ENCODE results near the gene PTPRA.
"Not testable (repeated sequence)": the region's sequence is repeated elsewhere in the genome, so short reads cannot be mapped to it uniquely, and the experiment has no call there.

Gene PTPRA

DNA sequence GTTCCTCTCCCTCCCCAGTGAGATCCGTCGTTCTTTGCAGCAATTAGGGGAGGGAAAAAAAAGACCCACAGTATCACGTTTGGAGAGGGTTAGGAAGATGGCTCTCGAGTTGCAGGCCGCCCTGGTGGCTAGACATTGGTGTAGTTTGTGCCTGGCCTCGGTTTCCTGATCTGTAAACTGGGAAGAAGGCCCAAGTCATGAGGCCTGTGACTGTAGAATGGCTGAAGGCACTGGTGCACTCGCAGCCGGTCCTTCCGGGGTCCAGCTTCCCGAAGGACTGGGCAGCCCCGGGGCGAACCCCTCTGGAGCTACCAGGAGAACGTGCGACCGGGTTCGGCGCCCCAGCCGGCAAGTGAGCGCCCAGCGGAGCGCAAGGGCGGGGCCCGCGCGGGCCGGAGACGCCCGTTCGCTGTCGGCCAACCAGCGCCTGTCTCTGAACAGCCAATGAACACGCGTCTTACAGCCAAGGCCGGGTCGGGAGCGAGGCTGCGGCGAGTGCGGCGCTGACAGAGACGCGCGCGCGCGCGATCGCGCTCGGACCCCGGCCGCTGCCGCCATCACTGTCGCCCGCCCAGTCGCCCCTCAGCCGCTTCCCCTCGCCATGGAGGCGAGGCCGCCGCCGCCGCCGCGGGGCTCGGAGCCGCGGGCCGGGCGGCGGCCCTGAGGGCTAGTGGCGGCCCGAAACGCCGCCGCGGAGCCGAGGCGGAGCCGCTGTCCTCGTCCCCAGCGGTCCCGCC lies at the start of gene PTPRA:
Gene PTPRA, plus strand, starts transcription at position 472 of the 737 bp plus-strand sequence. CDS start 90,797 bp downstream, outside the sequence.
- DNase-seq, result peak; percentile 76 to 91 (median 86)

DNA sequence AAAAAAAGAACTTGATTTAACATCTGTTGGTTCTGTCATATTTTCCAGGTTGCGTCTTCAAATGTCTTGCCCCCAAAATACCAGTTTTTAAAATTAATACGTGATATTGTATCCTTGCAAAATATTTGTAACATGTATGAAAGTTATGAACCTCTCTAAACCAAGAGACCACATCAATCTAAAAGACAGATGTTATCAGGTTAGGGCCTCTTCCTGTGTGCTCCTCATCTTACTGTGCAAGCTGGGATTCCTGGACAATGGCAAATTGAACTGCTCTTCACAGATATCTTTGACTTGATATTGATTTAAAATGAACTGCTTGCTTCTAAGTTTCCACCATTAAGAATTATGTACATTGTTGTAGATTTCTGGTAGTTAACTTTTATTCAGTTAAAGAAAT lies 47.5 kb upstream of the PTPRA start:
- peak in 2 of 6 experiments; percentile 8 for DNase-seq

DNA sequence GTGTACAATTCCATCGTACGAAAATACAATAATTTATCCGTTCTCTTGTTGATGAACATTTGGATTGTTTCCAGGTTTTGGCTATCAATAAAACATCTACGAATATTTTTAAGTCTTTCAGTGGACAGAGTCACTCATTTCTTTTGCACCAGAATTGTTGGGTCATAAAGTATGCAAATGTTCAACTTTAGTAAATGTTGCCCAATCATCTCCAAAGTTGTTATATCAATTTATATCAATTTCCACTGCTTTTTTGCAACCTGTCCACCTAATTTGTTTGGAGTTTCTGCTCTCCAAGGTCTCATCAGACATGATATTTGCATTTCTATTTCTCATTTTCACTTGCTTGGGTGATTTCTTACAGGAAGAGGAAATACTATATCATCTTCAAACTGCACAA lies 46.6 kb upstream of the PTPRA start:
- DNase-seq, result no peak

GRCh38 chr20:2829376-2829775 lies 43.9 kb upstream of the PTPRA start:
- DNase-seq, result no peak

DNA sequence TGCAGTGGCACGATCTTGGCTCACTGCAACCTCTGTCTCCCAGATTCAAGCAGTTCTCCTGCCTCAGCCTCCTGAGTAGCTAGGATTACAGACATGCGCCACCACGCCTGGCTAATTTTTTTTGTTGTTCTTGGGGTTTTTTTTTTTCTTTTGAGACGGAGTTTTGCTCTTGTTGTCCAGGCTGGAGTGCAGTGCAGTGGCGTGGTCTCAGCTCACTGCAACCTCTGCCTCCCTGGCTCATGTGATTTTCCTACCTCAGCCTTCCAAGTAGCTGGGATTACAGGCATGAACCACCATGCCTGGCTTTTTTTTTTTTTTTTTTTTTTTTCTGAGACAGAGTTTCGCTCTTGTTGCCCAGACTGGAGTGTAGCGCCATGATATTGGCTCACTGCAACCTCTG lies 42.1 kb upstream of the PTPRA start:
- DNase-seq, result not testable (repeated sequence)

DNA sequence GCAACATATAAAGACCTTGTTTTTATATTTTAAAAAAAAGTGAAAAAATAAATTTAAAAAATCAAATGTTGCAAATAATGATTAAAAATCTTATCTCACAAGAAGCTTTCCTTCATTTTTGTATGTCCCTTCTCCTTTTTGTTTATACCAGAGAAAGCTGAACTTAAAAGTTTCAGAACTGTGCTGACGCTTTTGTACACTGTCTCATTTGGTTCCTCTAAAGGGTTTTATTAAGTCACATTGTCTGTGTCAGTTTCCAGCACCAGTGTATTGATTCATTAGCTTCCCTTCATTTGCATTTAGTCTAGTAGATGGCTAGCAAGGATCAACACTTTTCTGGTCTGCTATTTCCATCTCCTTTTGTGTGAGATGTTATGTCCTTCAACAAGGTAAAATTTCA lies 39.5 kb upstream of the PTPRA start:
- DNase-seq, result no peak

- DNase-seq, result no peak
Observed at GRCh38 chr20:2834401-2835110, 38.7 kb upstream of the PTPRA start.

DNA sequence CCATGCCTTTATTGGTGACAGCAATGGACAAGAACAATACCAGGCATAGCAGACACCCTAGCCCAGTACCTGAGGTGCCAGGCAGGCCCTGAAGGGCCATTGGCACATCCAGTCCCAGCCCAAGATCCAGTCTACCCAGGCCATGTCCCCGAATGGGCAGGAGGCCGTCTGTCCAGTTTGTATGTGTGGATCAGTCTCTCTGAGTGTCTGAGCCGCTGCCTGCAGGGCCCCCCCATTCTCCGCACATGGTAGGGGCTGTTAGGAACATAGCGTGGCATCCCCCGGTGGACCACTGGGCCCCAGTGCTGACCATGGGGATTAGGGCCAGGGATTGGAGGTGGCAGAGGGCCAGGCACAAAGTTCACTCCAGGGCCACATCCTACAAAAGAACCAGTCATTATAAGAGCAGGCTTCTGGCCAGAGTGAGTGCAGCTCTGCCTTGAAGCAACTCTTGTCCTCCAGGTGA lies 37.9 kb upstream of the PTPRA start:
- DNase-seq, result no peak

DNA sequence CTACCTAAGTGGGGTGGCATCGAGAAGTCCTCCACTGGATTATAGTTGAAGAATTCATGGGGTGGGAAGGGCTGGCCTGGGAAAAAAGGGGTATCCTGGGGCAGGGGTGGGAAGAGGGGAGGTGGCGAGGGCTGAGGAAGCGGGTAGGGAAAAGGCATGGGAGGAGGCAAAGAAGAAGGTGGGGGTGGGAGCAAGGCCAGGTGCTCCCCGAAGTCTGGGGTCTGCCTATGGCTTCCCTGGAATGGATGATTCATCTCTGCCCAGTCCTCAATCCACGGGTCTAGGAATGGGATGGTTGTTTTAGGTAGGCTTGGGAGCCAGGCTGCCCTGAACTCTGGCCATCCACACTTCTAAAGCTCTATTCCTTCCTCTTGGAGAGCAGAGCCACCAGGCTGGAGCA lies 37.2 kb upstream of the PTPRA start:
- DNase-seq, result no peak

- DNase-seq, result no peak
Observed at GRCh38 chr20:2837221-2837960, 35.9 kb upstream of the PTPRA start.

GRCh38 chr20:2838170-2838797 lies 35.0 kb upstream of the PTPRA start:
- DNase-seq, result no peak

GRCh38 chr20:2838847-2839671 lies 34.2 kb upstream of the PTPRA start:
- DNase-seq, result no peak

DNA sequence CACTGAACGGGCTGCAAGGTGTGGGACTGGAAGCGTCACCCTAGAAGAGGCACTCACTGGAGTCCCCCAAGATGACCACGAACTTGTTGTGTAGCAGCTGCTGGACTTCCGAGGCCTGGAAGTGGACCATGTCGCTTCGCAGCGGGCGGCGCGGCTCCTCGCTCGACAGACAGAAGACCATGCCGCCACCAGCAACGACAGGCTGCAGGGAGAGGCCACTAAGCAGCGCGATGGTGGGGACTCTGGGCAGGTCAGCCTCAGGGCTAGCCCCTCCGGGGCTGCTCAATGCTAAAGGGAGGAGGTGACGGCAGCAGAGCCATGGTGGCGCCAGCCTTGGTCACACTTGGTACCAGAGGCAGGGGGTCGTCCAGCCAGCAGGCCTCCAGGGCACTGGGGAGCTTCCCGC lies 33.5 kb upstream of the PTPRA start:
- DNase-seq, result peak in 1 of 6 experiments; percentile 26

- peak; percentile 80 to 90 (median 85) for DNase-seq
Observed at GRCh38 chr20:2840138-2840966, 32.9 kb upstream of the PTPRA start, which contains the start of the genes PCED1A and VPS16. PCED1A (minus strand) TSS chr20:2840655; CDS start chr20:2839912, 743 bp downstream. VPS16 (plus strand) TSS chr20:2840745; CDS start chr20:2840775, 30 bp downstream.

- DNase-seq, result peak in 2 of 6 experiments; percentile 19 to 40
Observed at GRCh38 chr20:2840967-2841531, 32.2 kb upstream of the PTPRA start.

DNA sequence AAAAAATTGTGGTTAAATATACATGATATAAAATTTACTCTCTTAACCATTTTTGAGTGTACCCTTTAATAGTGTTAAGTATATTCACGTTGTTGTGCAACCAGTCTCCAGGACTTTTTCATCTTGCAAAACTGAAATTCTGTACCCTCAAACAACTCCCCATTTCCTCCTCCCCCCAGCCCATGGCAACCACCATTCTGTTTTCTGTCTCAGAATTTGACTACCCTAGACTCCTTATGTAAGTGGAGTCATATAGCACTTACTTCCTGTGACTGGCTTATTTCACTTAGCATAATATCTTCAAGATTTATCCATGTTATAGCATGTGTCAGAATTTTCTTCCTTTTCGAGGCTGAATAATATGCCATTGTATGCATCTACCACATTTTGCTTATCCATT lies 27.7 kb upstream of the PTPRA start:
- no peak for DNase-seq

DNA sequence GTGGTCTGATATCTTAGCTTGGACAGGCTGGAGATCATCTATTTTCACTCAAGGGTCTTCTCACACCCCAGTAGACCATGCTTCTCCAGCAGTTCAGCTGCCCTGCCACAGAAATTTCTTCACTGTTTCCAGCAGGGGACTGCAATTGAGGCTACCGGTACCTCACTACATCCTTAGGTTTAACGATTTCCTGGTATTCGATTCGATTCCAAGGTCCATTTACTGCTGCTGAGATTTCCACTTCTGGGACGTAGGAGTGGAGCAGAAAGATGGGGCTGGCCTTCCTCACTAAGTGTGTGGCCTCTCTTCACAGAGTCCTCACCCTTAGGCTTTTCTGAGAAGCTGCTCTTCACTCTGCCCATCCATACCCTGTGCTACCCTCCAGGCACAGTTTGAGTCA lies 26.6 kb upstream of the PTPRA start:
- no peak for DNase-seq

- no peak for DNase-seq
Observed at GRCh38 chr20:2847802-2848201, 25.5 kb upstream of the PTPRA start.

- no peak for DNase-seq
Observed at GRCh38 chr20:2849529-2849928, 23.8 kb upstream of the PTPRA start.

GRCh38 chr20:2851086-2851485 lies 22.2 kb upstream of the PTPRA start:
- no peak for DNase-seq

- DNase-seq, result no peak
Observed at GRCh38 chr20:2858591-2858990, 14.7 kb upstream of the PTPRA start.

All from stimulated activated naive CD4-positive, alpha-beta T cell (primary cell).